Adrenal gland (tissue), 5 donors: ENCODE measurements around the gene RDX.

Source experiments
- CTCF ChIP-seq, 6 experiments: fragments of 450-650 bp in 4 of 6; fragments of 200-600 bp in 2 of 6; sonication (generic) in 1 of 6; IDR thresholded peaks; 1 replicate in 5 of 6; 2 replicates in 1 of 6; pipeline versions ENCODE4 v1.5.1 to v1.8.0; 2016 to 2021; ENCODE audit warnings: antibody characterized with exemption in 6 of 6, mild to moderate bottlenecking in 2 of 6, moderate library complexity in 1 of 6
- POLR2A ChIP-seq, 2 donors: fragments of 450-650 bp; IDR thresholded peaks; one replicate each; pipeline ENCODE4 v1.6.1; 2017; ENCODE audit warnings: antibody characterized with exemption in 2 of 2, mild to moderate bottlenecking in 2 of 2, moderate library complexity in 1 of 2
- donor health status: DM: no; HTN: no; CAD: no.

- TF ChIP-seq POLR2A (IDR thresholded peaks at IDR 0.05), result no peak
- no peak for TF ChIP-seq CTCF (IDR thresholded peaks at IDR 0.05)
Measured at GRCh38 chr11:110198031-110198729, 98.2 kb downstream of the RDX start.
